Upper lobe of left lung (tissue), 4 donors: Measurements from ENCODE around the gene STC2.

ENCODE experiments used
- EP300 ChIP-seq, 4 donors: sonication (generic); formaldehyde crosslinking; IDR thresholded peaks; one replicate each; pipeline ENCODE4 v1.5.1; 2017; ENCODE audit warnings: antibody characterized with exemption in 4 of 4, control low read depth in 2 of 4
- POLR2A ChIP-seq, 4 donors: fragments of 450-650 bp; IDR thresholded peaks; one replicate each; pipeline ENCODE4 v1.5.1; 2016 to 2017; ENCODE audit warnings: antibody characterized with exemption in 4 of 4, mild to moderate bottlenecking in 2 of 4
- POLR2AphosphoS5 ChIP-seq, 2 donors: sonication (generic); formaldehyde crosslinking; IDR thresholded peaks; one replicate each; pipeline ENCODE4 v1.5.1; 2017; ENCODE audit warnings: antibody characterized with exemption in 2 of 2
- TF ChIP-seq, protein P1 (sequence below), 6 experiments: fragments of 450-650 bp in 4 of 6; fragments of 200-600 bp in 2 of 6; sonication (generic) in 2 of 6; IDR thresholded peaks; one replicate each; pipeline ENCODE4 v1.5.1; 2016 to 2019; ENCODE audit warnings: antibody characterized with exemption in 6 of 6

DNA sequence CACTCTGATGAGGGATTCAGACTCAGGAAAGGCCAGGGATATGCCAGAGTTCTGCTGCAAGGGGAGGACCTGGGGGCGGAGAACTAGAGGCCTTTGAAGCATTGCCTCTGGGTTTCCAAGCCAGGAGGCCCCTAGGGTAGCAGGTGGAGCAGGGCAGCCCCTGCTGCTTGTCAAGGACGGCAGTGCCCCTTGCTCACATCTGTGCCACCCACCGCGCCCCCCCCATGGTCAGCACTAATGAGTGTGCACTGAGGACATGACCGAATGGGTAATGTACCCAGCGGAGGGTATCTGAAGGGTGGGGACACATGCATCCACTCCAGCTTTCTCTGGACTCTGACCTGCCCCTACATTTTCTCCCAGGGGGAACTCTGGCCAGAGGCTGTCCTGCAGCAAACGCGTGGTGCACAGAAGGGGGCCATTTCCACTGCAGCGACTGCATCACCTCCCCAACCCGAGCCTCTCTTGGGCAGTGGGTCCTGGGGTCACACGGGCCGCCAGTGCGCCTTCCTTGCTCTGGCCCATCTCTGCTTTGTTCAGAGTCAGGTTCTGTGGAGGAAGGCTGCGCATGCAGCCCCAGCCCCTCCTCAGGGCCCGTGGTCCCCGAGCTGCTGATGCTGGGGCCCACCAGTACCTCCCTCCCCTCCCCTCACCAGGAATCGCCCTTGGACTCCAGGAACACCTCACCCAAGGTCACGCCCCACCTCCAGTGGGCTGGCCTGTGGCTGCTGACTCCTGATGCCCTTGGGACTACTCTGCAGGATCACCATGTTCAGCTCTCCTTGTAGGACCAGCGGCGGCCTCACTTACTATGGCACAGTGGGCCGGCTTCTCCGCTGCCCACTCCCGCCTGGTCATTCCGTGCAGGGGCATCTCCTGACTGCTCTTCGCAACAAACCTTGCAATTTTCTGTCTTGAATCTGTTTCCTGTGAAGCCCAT is 31.2 kb downstream of the STC2 start:
- TF ChIP-seq, protein P1, sequence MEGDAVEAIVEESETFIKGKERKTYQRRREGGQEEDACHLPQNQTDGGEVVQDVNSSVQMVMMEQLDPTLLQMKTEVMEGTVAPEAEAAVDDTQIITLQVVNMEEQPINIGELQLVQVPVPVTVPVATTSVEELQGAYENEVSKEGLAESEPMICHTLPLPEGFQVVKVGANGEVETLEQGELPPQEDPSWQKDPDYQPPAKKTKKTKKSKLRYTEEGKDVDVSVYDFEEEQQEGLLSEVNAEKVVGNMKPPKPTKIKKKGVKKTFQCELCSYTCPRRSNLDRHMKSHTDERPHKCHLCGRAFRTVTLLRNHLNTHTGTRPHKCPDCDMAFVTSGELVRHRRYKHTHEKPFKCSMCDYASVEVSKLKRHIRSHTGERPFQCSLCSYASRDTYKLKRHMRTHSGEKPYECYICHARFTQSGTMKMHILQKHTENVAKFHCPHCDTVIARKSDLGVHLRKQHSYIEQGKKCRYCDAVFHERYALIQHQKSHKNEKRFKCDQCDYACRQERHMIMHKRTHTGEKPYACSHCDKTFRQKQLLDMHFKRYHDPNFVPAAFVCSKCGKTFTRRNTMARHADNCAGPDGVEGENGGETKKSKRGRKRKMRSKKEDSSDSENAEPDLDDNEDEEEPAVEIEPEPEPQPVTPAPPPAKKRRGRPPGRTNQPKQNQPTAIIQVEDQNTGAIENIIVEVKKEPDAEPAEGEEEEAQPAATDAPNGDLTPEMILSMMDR (IDR thresholded peaks at IDR 0.05) = no peak
- TF ChIP-seq POLR2AphosphoS5 (IDR thresholded peaks at IDR 0.05) = no peak
- TF ChIP-seq EP300 (IDR thresholded peaks at IDR 0.05) = no peak
- no peak for TF ChIP-seq POLR2A (IDR thresholded peaks at IDR 0.05)
